ENCODE results near the gene SERPINB10.
A peak's percentile ranks its signal among the peaks of the same experiment; 100 is the strongest.

SERPINB10 gene

GRCh38 chr18:63969942-63970808, 62.4 kb downstream of the SERPINB10 start, which contains the start of gene SERPINB8:
Gene SERPINB8, plus strand, starts transcription at chr18:63970081. Its CDS starts 8,228 bp downstream, at chr18:63978309.
- peak; percentile 96 for DNase-seq (ENCODE audit: low read depth)
- peak within 1 kb of the TSS; percentile 84 for H3K4me3 ChIP-seq (ENCODE audit: low read depth, low read length)
- no peak for TF ChIP-seq CTCF (conservative IDR thresholded peaks at IDR 0.05; ENCODE audit: low read depth, low read length)

- DNase-seq (ENCODE audit: low read depth) = no peak
- no peak for TF ChIP-seq CTCF (conservative IDR thresholded peaks at IDR 0.05; ENCODE audit: low read depth, low read length)
- peak overlapping the region; percentile 84 for H3K4me3 ChIP-seq (ENCODE audit: low read depth, low read length)
These were observed 63.0 kb downstream of the SERPINB10 start for GRCh38 chr18:63970809-63971205.

- H3K4me3 ChIP-seq (ENCODE audit: low read depth, low read length) = peak overlapping the region; percentile 84
- TF ChIP-seq CTCF (conservative IDR thresholded peaks at IDR 0.05; ENCODE audit: low read depth, low read length) = no peak
- no peak for DNase-seq (ENCODE audit: low read depth)
These were observed 63.7 kb downstream of the SERPINB10 start for GRCh38 chr18:63971320-63972001.

- TF ChIP-seq CTCF (conservative IDR thresholded peaks at IDR 0.05; ENCODE audit: low read depth, low read length) = no peak
- DNase-seq (ENCODE audit: low read depth) = no peak
- H3K4me3 ChIP-seq (ENCODE audit: low read depth, low read length) = no peak overlapping the region
These were observed 64.2 kb downstream of the SERPINB10 start for GRCh38 chr18:63972002-63972376.

GRCh38 chr18:63974991-63975390, 67.2 kb downstream of the SERPINB10 start:
- DNase-seq (ENCODE audit: low read depth) = peak; percentile 76
- H3K4me3 ChIP-seq (ENCODE audit: low read depth, low read length) = no peak overlapping the region
- peak; percentile 57 for TF ChIP-seq CTCF (conservative IDR thresholded peaks at IDR 0.05; ENCODE audit: low read depth, low read length)

- TF ChIP-seq CTCF (conservative IDR thresholded peaks at IDR 0.05; ENCODE audit: low read depth, low read length) = no peak
- no peak overlapping the region for H3K4me3 ChIP-seq (ENCODE audit: low read depth, low read length)
- no peak for DNase-seq (ENCODE audit: low read depth)
These were observed 67.9 kb downstream of the SERPINB10 start for GRCh38 chr18:63975628-63976027.

All from choroid plexus epithelial cell (primary cell).